HCT116 (cell line): ENCODE measurements around the gene TMEM115. TPM values are rescaled to one million over a fixed set of nuclear protein-coding genes. Genes with fewer than 3 reads are reported as not detected.

Experiments
- ATAC-seq: fragments of 200-7000 bp; cut with Tn5 transposase; 2 replicates; pipeline ENCODE4 v1.9.1; 2020; ENCODE audit warnings: mild to moderate bottlenecking, moderate library complexity
- BruUV-seq: library from RNA; stranded (reverse); fragments of 400-500 nt; replicated peaks from 2 replicates; lab custom pipeline; 2021; lab: Mats Ljungman, UMichigan
- CTCF ChIA-PET: fragments of 300-600 bp; sonication (Branson Sonifier 250); formaldehyde crosslinking; loops from one replicate; lab custom pipeline; 2021; ENCODE audit warnings: antibody characterized with exemption; lab: Charles Lee
- POLR2A ChIA-PET: fragments of 300-600, 350-600 bp; sonication (Branson Sonifier 250); formaldehyde crosslinking; loops from one replicate; lab custom pipeline; 2021; ENCODE audit warnings: antibody characterized with exemption; lab: Charles Lee
- RAD21 ChIA-PET, 2 experiments: fragments of 300-600 bp; sonication (Branson Sonifier 250); formaldehyde crosslinking; loops; one replicate each; lab custom pipeline; 2023; ENCODE audit warnings: low total read pairs in 2 of 2; ENCODE audit not compliant: uncharacterized antibody in 2 of 2, unreplicated experiment in 2 of 2, low non-redundant PET in 1 of 2; lab: Charles Lee
- DNase-seq: peaks from one replicate; pipeline ENCODE4 v3.0.0-alpha.2; 2010; ENCODE audit warnings: low read depth, low spot score
- H2AFZ ChIP-seq: fragments of 200-600 bp; shearing (Covaris generic), sonication (generic); 2 replicates; pipeline ENCODE4 v1.6.1; 2017; ENCODE audit warnings: low read depth, mixed run types, mixed read lengths, antibody characterized with exemption, low read length; ENCODE audit not compliant: poor library complexity, severe bottlenecking
- H3K27ac ChIP-seq: 2 replicates; pipeline ENCODE4 v1.5.1; 2012; ENCODE audit warnings: low read depth, low read length
- H3K27me3 ChIP-seq: fragments of 200-600 bp; sonication (generic); 2 replicates; pipeline ENCODE4 v1.6.1; 2016; ENCODE audit warnings: mixed run types, low read length, mixed read lengths; ENCODE audit not compliant: insufficient read depth
- H3K36me3 ChIP-seq, 2 experiments: fragments of 200-500 bp in 1 of 2; fragments of 200-600 bp in 1 of 2; sonication (Bioruptor generic) in 1 of 2; sonication (generic) in 1 of 2; 2 replicates each; pipeline versions ENCODE4 v1.5.1 to v1.6.1; 2014 to 2016; ENCODE audit warnings: low read length in 2 of 2, inconsistent platforms in 1 of 2, mixed read lengths in 1 of 2, mixed run types in 1 of 2; ENCODE audit not compliant: insufficient read depth in 2 of 2, control insufficient read depth in 1 of 2
- H3K4me1 ChIP-seq, 2 experiments: fragments of 200-600 bp in 1 of 2; sonication (generic) in 1 of 2; 2 replicates each; pipeline versions ENCODE4 v1.5.1 to v1.6.1; 2012 to 2017; ENCODE audit warnings: low read length in 2 of 2, inconsistent platforms in 1 of 2, mild to moderate bottlenecking in 1 of 2, mixed read lengths in 1 of 2, mixed run types in 1 of 2, moderate library complexity in 1 of 2; ENCODE audit not compliant: insufficient read depth in 2 of 2, control insufficient read depth in 1 of 2
- H3K4me2 ChIP-seq: fragments of 200-600 bp; sonication (generic); 2 replicates; pipeline ENCODE4 v1.6.1; 2017; ENCODE audit warnings: mixed run types, low read length, mixed read lengths
- H3K4me3 ChIP-seq, 2 experiments: fragments of 200-600 bp in 1 of 2; sonication (generic) in 1 of 2; replicated peaks in 1 of 2; 2 replicates each; pipeline ENCODE4 v1.5.1; 2011 to 2016; ENCODE audit warnings: low read length in 2 of 2, control low read depth in 1 of 2, low read depth in 1 of 2, mild to moderate bottlenecking in 1 of 2, mixed read lengths in 1 of 2, mixed run types in 1 of 2
- H3K79me2 ChIP-seq: fragments of 200-600 bp; sonication (generic); 2 replicates; pipeline ENCODE4 v1.6.1; 2017; ENCODE audit warnings: mild to moderate bottlenecking, mixed run types, low read length, moderate library complexity, mixed read lengths; ENCODE audit not compliant: insufficient read depth
- H3K9ac ChIP-seq: fragments of 200-600 bp; sonication (generic); 2 replicates; pipeline ENCODE4 v1.6.1; 2016; ENCODE audit warnings: low read length, mixed read lengths
- H3K9me2 ChIP-seq: fragments of 200-600 bp; sonication (generic), shearing (Covaris generic); 2 replicates; pipeline ENCODE4 v1.6.1; 2017; ENCODE audit warnings: mixed run types, mild to moderate bottlenecking, moderate library complexity; ENCODE audit not compliant: insufficient read depth
- H3K9me3 ChIP-seq, 2 experiments: fragments of 200-500 bp in 1 of 2; fragments of 200-600 bp in 1 of 2; sonication (Bioruptor generic) in 1 of 2; sonication (generic) in 1 of 2; 2 replicates each; pipeline ENCODE4 v1.6.1; 2014 to 2017; ENCODE audit warnings: low read length in 2 of 2, mixed read lengths in 2 of 2, inconsistent platforms in 1 of 2, low read depth in 1 of 2, mild to moderate bottlenecking in 1 of 2, mixed run types in 1 of 2, moderate library complexity in 1 of 2; ENCODE audit not compliant: control insufficient read depth in 1 of 2, insufficient read depth in 1 of 2
- H4K20me1 ChIP-seq: fragments of 200-600 bp; sonication (generic), shearing (Covaris generic); 2 replicates; pipeline ENCODE4 v1.6.1; 2017; ENCODE audit warnings: mixed run types, mild to moderate bottlenecking, moderate library complexity; ENCODE audit not compliant: insufficient read depth
- JUND ChIP-seq: IDR thresholded peaks from 2 replicates; pipeline ENCODE4 v1.6.1; 2012
- POLR2AphosphoS5 ChIP-seq: IDR thresholded peaks from 2 replicates; pipeline ENCODE4 v1.6.1; 2011; ENCODE audit warnings: mild to moderate bottlenecking, low read depth, low read length, moderate library complexity
- TCF7L2 ChIP-seq: IDR thresholded peaks from 2 replicates; pipeline ENCODE4 v1.7.0; 2011; ENCODE audit warnings: borderline replicate concordance, inconsistent platforms; ENCODE audit not compliant: insufficient read depth, insufficient read length; ENCODE audit errors: extremely low read depth
- intact Hi-C: fragments of 100-400 bp; cut with micrococcal nuclease; formaldehyde crosslinking; loops from 2 replicates; pipeline ENCODE4 v1.10.0; 2022
- total RNA-seq: library from RNA; stranded (reverse); gene quantifications from one replicate; pipeline ENCODE4 v1.2.1, GENCODE V29; 2021; ENCODE audit not compliant: unreplicated experiment
- TF ChIP-seq, protein P1 (sequence below), 3 experiments: fragments of 200-600 bp in 1 of 3; sonication (generic) in 1 of 3; IDR thresholded peaks in 2 of 3; conservative IDR thresholded peaks in 1 of 3; 2 replicates each; pipeline ENCODE4 v1.5.1; 2012 to 2017; ENCODE audit warnings: low read depth in 2 of 3, low read length in 2 of 3, antibody characterized with exemption in 1 of 3, borderline replicate concordance in 1 of 3, control low read depth in 1 of 3, mild to moderate bottlenecking in 1 of 3, mixed read lengths in 1 of 3, mixed run types in 1 of 3, moderate library complexity in 1 of 3; ENCODE audit not compliant: insufficient read depth in 1 of 3

Gene TMEM115
- total RNA-seq, 1 experiment from 2014 or later = 24.6 TPM

DNA sequence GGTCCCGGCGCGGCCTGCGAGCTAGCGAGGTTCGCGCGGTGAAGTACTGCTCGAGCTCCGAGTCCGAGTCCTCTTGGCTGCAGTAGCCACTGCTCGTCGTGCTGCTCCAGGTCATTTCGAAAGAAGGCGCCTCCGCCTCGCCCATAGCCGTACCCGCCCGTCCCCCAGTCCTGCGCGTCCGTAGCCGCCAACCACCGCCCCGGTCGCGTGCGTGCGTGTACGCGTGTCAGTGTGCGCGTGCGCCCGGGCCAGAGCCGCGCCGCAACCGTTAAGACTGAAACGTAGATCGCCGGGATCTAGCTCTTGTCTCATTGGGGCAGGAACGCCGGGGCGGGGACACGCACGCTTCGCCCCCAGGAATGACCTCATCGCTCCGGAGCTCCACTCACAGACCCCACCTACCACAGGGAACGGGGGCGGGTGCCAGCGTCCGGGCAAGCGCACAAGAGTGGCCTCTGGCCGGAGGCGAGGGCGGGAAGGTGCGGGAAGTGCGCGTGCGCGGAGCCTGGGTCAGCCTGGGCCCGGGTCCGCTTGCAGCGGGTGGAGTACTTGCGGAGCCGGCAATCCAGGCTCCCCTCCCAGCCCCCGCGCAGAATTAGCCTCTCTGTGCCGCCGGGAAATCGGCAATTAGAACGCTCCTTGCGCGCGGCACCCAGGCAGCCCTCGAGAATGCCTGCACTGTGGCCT lies 22.0 kb downstream of the TMEM115 start:
- no peak overlapping the region for H2AFZ ChIP-seq
- POLR2A ChIA-PET = interaction anchor here (0.6 to 3.1 kb wide), 13 partner anchors 8 to 275 kb away, joined by 3 to 25 read pairs (median 4); partner anchors contain the start of genes CISH, CYB561D2, GNAI2 and HYAL2
- peaks cover 2 to 16% of the 10 kb centered on the region in 2 experiments; a peak in 2 of 4 replicates for H3K36me3 ChIP-seq
- peaks cover 29 to 69% of the 10 kb centered on the region in 2 experiments for H3K4me1 ChIP-seq
- TF ChIP-seq TCF7L2 = peak; percentile 28
- TF ChIP-seq JUND = no peak
- TF ChIP-seq POLR2AphosphoS5 = peak; percentile 92
- TF ChIP-seq, protein P1, sequence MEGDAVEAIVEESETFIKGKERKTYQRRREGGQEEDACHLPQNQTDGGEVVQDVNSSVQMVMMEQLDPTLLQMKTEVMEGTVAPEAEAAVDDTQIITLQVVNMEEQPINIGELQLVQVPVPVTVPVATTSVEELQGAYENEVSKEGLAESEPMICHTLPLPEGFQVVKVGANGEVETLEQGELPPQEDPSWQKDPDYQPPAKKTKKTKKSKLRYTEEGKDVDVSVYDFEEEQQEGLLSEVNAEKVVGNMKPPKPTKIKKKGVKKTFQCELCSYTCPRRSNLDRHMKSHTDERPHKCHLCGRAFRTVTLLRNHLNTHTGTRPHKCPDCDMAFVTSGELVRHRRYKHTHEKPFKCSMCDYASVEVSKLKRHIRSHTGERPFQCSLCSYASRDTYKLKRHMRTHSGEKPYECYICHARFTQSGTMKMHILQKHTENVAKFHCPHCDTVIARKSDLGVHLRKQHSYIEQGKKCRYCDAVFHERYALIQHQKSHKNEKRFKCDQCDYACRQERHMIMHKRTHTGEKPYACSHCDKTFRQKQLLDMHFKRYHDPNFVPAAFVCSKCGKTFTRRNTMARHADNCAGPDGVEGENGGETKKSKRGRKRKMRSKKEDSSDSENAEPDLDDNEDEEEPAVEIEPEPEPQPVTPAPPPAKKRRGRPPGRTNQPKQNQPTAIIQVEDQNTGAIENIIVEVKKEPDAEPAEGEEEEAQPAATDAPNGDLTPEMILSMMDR (IDR thresholded peaks at IDR 0.05 in 2 of 3, conservative IDR thresholded peaks at IDR 0.05 in 1 of 3; ENCODE audit: borderline replicate concordance in 1 of 3, insufficient read depth in 1 of 3, low read depth in 2 of 3, low read length in 2 of 3) = no peak
- peak; percentile 97 for DNase-seq
- H3K9me2 ChIP-seq = no peaks in the 10 kb centered on the region
- no peaks in the 10 kb centered on the region for H3K27me3 ChIP-seq
- H4K20me1 ChIP-seq = no peaks in the 10 kb centered on the region; the same call in 1 of the 2 replicates
- peak overlapping the region; percentile 95 for H3K4me2 ChIP-seq
- peaks cover 70% of the 10 kb centered on the region for H3K79me2 ChIP-seq
- H3K9me3 ChIP-seq = no peaks in the 10 kb centered on the region
- peak overlapping the region; percentile 98 for H3K9ac ChIP-seq
- peak overlapping the region; percentile 82 for H3K27ac ChIP-seq
- intact Hi-C loops = no loop called here
- H3K4me3 ChIP-seq = peak overlapping the region; percentile 72 to 89
- CTCF ChIA-PET = interaction anchor here (0.9 to 2.6 kb wide), 13 partner anchors 9 to 274 kb away, joined by 3 to 24 read pairs (median 7); partner anchors contain the start of genes CISH, CYB561D2, GNAI2 and NPRL2
- ATAC-seq = peak; percentile 86
- RAD21 ChIA-PET = interaction anchor here (0.9 to 1.6 kb wide), 4 partner anchors 9 to 277 kb away, joined by 3 to 5 read pairs (median 4); partner anchors contain the start of genes HYAL3 (in 1 of the 2), NAA80 (in 1 of the 2) and TUSC2 (in 1 of the 2)
- BruUV-seq = no TSS peak
